Measurements from ENCODE around the gene ADAM10.

ADAM10 gene

GRCh38 chr15:58717357-58717756 is 32.1 kb downstream of the ADAM10 start:
- TF ChIP-seq, protein P1, sequence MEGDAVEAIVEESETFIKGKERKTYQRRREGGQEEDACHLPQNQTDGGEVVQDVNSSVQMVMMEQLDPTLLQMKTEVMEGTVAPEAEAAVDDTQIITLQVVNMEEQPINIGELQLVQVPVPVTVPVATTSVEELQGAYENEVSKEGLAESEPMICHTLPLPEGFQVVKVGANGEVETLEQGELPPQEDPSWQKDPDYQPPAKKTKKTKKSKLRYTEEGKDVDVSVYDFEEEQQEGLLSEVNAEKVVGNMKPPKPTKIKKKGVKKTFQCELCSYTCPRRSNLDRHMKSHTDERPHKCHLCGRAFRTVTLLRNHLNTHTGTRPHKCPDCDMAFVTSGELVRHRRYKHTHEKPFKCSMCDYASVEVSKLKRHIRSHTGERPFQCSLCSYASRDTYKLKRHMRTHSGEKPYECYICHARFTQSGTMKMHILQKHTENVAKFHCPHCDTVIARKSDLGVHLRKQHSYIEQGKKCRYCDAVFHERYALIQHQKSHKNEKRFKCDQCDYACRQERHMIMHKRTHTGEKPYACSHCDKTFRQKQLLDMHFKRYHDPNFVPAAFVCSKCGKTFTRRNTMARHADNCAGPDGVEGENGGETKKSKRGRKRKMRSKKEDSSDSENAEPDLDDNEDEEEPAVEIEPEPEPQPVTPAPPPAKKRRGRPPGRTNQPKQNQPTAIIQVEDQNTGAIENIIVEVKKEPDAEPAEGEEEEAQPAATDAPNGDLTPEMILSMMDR (IDR thresholded peaks at IDR 0.05), result no peak
- Histone ChIP-seq H3K4me3 (no peak overlapping the region), H3K27ac (no peak overlapping the region)
- no peak for DNase-seq (ENCODE audit: low spot score)

GRCh38 chr15:58716027-58716426 is 33.5 kb downstream of the ADAM10 start:
- TF ChIP-seq, protein P1 (IDR thresholded peaks at IDR 0.05), result no peak
- H3K27ac ChIP-seq, result no peak overlapping the region
- H3K4me3 ChIP-seq, result no peak overlapping the region
- no peak for DNase-seq (ENCODE audit: low spot score)

- no peak overlapping the region for H3K4me3 ChIP-seq
- TF ChIP-seq, protein P1 (IDR thresholded peaks at IDR 0.05), result no peak
- H3K27ac ChIP-seq, result no peak overlapping the region
- no peak for DNase-seq (ENCODE audit: low spot score)
Measured at GRCh38 chr15:58715266-58715917, 34.1 kb downstream of the ADAM10 start.

GRCh38 chr15:58710701-58711100 is 38.8 kb downstream of the ADAM10 start:
- H3K27ac ChIP-seq, result no peak overlapping the region
- no peak for DNase-seq (ENCODE audit: low spot score)
- no peak overlapping the region for H3K4me3 ChIP-seq
- TF ChIP-seq, protein P1 (IDR thresholded peaks at IDR 0.05), result no peak

GRCh38 chr15:58707397-58707796 is 42.1 kb downstream of the ADAM10 start:
- no peak overlapping the region for H3K4me3 ChIP-seq
- H3K27ac ChIP-seq, result no peak overlapping the region
- no peak for DNase-seq (ENCODE audit: low spot score)
- TF ChIP-seq, protein P1 (IDR thresholded peaks at IDR 0.05), result no peak

GRCh38 chr15:58705105-58705504 is 44.4 kb downstream of the ADAM10 start:
- TF ChIP-seq, protein P1 (IDR thresholded peaks at IDR 0.05), result no peak
- no peak for DNase-seq (ENCODE audit: low spot score)
- no peak overlapping the region for H3K4me3 ChIP-seq
- H3K27ac ChIP-seq, result no peak overlapping the region

DNA sequence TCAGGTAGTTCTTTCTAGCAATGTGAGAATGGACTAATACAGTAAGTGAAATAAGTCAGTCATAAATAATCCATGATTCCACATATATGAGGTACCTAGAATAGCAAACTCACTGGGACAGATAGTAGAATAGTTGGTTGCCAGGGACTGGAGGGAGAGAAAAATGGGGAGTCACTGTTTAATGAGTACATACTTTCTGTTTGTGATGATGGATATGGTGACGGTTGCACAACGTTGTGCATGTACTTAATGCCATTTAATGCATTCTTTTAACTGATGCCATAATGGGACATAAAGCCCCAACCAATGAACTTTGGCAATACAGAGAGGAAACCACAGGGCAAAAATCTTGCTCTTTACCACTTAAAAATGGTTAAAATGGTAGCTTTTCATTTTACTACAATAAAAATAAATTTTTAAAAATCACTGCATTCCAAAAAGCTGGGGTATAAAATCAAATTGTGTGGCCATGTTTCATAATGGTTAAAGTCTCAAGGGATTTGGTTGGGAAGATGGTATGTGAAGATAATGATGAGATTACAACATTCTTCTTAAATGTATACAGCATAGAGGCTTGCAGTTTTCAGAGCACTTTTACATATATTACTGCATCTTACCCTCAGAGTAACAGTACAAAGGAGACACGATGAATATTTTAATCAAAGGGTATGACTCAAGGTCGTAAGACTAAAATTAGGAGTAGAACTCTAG is 45.2 kb downstream of the ADAM10 start:
- TF ChIP-seq, protein P1 (IDR thresholded peaks at IDR 0.05), result no peak
- no peak for DNase-seq (ENCODE audit: low spot score)
- no peak overlapping the region for H3K4me3 ChIP-seq
- H3K27ac ChIP-seq, result no peak overlapping the region

Measured in coronary artery (tissue), 2 donors.